Measurements from ENCODE around the gene HOXD3. TPM values are rescaled to one million over a fixed set of nuclear protein-coding genes. Genes with fewer than 3 reads are reported as not detected.

HOXD3 gene
- total and polyA plus RNA-seq, 9 donors: 6.7 to 18.7 (median 14.8) TPM

DNA sequence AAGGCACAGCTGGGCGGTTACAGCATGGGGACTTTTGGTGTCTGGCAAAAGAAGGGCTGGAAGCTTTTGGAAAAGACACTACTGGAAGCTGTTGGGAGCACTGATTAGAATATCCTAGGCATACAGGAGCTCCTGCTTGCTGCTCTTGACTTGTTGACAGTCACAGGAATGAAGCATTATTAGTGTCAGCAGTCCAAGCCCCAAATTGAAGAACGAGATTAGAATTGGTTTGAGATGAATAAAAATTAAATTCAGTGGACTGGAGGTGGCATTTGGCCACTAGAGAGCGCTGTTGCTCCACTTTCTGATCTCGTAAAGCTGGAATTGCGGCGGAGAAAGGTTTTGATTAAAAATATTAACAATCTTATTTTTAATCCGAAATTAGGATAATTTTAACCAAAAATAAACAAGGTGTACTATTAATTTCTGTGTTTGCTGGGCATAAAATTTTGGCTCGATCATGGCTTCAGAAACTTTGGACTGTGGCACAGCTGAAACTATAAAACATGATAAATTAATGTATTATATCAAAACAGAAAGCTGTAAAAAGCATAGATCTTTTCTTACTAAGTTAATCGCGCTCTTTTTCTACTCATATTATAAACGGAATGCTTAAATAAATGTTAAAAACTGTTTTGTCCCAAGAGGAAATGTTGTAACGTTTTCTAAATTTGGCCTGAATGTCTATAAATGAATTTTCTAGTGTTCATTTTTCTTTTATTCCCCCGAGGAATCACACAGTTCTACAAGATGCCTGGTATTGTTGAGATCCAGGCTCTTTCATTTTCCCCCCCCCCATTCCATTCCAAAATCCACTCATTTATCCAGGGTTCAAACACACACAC is 30.0 kb upstream of the HOXD3 start:
- TF ChIP-seq EP300 (IDR thresholded peaks at IDR 0.05): no peak
- TF ChIP-seq, protein P1, sequence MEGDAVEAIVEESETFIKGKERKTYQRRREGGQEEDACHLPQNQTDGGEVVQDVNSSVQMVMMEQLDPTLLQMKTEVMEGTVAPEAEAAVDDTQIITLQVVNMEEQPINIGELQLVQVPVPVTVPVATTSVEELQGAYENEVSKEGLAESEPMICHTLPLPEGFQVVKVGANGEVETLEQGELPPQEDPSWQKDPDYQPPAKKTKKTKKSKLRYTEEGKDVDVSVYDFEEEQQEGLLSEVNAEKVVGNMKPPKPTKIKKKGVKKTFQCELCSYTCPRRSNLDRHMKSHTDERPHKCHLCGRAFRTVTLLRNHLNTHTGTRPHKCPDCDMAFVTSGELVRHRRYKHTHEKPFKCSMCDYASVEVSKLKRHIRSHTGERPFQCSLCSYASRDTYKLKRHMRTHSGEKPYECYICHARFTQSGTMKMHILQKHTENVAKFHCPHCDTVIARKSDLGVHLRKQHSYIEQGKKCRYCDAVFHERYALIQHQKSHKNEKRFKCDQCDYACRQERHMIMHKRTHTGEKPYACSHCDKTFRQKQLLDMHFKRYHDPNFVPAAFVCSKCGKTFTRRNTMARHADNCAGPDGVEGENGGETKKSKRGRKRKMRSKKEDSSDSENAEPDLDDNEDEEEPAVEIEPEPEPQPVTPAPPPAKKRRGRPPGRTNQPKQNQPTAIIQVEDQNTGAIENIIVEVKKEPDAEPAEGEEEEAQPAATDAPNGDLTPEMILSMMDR (IDR thresholded peaks at IDR 0.05): peak; percentile 88 to 95 (median 90)
- peaks cover 2% of the 10 kb centered on the region for H3K4me1 ChIP-seq (ENCODE audit: insufficient read depth)
- no peaks in the 10 kb centered on the region for H3K27me3 ChIP-seq
- H3K27ac ChIP-seq: no peak overlapping the region
- H3K9me3 ChIP-seq: no peaks in the 10 kb centered on the region
- intact Hi-C loops (cut with DNase I): loop anchor here (5.0 to 10.0 kb wide), 5 partner anchors 425 to 1035 kb away; no protein-coding TSS in a partner anchor
- WGBS, 3 donors: 8 to 10% (median 9%) methylated on average over 13 of the region's 13 CpGs
- peak overlapping the region; percentile 10 for H3K4me3 ChIP-seq
- DNase-seq: peak; percentile 67 to 87 (median 82)
- no peaks in the 10 kb centered on the region for H3K36me3 ChIP-seq

DNA sequence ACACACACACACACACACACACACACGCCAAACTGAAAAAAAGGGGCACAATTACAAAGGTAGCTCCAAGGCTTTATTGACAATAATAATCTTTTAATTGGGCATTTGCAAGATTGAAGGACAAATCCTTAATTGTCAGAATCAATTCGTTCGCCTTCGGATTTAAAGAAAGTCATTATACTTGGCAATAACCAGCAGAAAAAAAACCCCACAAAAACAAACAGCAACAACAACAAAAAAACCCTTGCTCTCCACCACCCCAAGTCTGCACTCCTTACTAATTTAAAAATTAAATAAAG is 29.4 kb upstream of the HOXD3 start:
- Histone ChIP-seq H3K9me3 (no peaks in the 10 kb centered on the region), H3K4me3 (peak overlapping the region; percentile 55), H3K27me3 (no peaks in the 10 kb centered on the region), H3K4me1 (ENCODE audit: insufficient read depth) (peaks cover 2% of the 10 kb centered on the region), H3K36me3 (no peaks in the 10 kb centered on the region), H3K27ac (no peak overlapping the region)
- WGBS, 3 donors: 46 to 59% (median 50%) methylated on average over 4 of the region's 4 CpGs
- DNase-seq: no peak
- TF ChIP-seq, protein P1 (IDR thresholded peaks at IDR 0.05): no peak
- no peak for TF ChIP-seq EP300 (IDR thresholded peaks at IDR 0.05)
- TF ChIP-seq POLR2A (IDR thresholded peaks at IDR 0.05): no peak
- intact Hi-C loops (cut with DNase I): loop anchor here (5.0 to 10.0 kb wide), 5 partner anchors 425 to 1035 kb away; no protein-coding TSS in a partner anchor

DNA sequence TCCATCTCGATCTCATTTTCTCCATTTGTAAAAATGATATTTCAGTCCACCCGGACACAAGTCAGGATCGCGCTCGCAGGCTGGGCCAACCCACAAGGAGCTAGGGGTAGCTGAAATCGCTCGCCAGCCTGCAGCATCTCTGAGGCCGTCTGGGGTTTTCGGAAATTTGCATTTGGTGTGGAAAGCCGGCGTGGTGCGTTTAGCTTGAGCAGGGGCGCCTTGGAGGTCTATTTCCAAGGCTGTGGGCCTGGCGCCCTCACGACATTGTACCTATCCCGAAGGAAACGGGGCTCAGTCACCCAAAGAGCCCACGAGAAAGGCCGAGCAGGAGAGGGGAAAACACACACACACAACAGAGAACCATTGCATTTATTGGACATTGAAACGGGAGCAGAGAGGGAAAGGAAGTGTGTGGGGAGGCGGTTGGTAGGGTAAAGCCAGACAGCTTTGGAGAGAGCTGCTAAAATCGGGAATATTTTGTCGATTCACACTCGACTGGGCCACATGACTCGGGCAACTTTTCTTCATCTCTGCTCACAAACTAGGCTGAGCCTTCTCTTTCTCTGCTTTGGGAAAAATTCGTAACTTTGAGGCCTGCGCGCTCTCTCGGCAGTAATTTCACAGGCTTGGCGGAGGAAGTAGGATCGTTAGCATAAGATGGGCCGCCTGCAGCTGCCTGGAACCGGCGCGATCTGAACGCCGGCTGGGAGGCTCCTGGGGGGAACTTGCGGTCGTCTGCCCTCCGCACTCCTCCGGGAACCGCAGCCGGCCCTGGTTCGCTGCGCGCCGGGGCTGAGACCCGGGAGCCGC is 28.7 kb upstream of the HOXD3 start:
- intact Hi-C loops (cut with DNase I): loop anchor here (5.0 to 10.0 kb wide), 5 partner anchors 424 to 1034 kb away; no protein-coding TSS in a partner anchor
- peak; percentile 48 to 73 (median 53) for DNase-seq
- Histone ChIP-seq H3K4me1 (ENCODE audit: insufficient read depth) (peaks cover 6% of the 10 kb centered on the region), H3K9me3 (no peaks in the 10 kb centered on the region), H3K27ac (peak overlapping the region; percentile 94 to 99), H3K36me3 (no peaks in the 10 kb centered on the region), H3K4me3 (peak overlapping the region; percentile 55), H3K27me3 (no peaks in the 10 kb centered on the region)
- 14 to 15% (median 15%) methylated on average over 49 of the region's 49 CpGs for WGBS, 3 donors
- TF ChIP-seq POLR2A (IDR thresholded peaks at IDR 0.05) (no peak), EP300 (IDR thresholded peaks at IDR 0.05) (no peak)
- TF ChIP-seq, protein P1 (IDR thresholded peaks at IDR 0.05): no peak

DNA sequence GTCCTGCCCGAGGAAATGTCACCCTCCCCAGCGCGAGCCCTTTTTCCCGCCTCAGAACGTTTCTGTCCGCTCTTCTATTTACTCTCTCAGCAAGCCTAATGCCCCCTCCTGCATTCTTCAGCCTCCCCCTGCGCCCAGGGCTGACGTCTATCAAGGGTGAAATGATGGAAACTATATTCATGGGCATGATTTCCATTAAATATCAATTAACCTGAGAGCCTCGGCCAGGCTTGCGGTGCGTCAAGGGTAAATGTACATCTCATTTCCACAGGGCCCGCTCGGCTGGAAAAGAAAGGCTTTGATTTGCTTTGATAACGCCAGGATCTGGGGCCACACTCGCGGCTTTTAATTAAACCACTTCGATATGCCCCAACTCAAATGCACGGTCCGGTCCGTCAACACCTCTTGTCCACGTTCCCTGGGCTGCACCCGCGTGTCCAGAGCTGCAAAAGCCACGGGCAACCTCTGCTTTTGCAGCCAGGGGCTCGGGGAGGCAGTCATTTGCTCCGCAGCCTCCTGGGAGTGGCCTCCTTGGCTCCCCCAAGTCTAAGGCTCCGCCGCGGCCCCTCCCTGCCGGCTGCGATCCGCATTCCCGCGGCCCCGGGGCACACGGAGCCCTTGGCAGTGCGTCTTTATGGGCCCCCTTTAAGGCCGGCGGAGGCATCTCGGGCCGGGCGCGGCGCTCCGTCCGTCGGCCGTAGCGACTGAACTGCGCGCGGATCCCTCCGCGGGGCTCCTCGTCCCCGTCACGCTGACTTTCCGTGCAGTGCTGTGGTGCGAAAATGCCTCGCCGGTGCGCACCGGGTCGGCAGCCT is 27.9 kb upstream of the HOXD3 start, which contains the start of gene HOXD8:
HOXD8 (plus strand) TSS at position 724 of the 815 bp plus-strand sequence. CDS start 662 bp downstream, outside the sequence.
- TF ChIP-seq, protein P1 (IDR thresholded peaks at IDR 0.05): peak in 2 of 3 donors; percentile 22 to 25
- TF ChIP-seq POLR2A (IDR thresholded peaks at IDR 0.05): peak; percentile 69
- TF ChIP-seq EP300 (IDR thresholded peaks at IDR 0.05): no peak

More for the DNA sequence above, 27.9 kb upstream of the HOXD3 start, which contains the start of gene HOXD8:
- Histone ChIP-seq H3K27me3 (no peaks in the 10 kb centered on the region), H3K4me1 (ENCODE audit: insufficient read depth) (peaks cover 9% of the 10 kb centered on the region), H3K9me3 (no peaks in the 10 kb centered on the region), H3K4me3 (peak within 1 kb of the TSS; percentile 55), H3K27ac (peak within 1 kb of the TSS; percentile 94 to 99), H3K36me3 (no peaks in the 10 kb centered on the region)
- intact Hi-C loops (cut with DNase I): loop anchor here (5.0 to 10.0 kb wide), 5 partner anchors 423 to 1033 kb away; no protein-coding TSS in a partner anchor
- DNase-seq: peak; percentile 90 to 94 (median 91)
- WGBS, 3 donors: 0 to 1% (median 0%) methylated on average over 44 to 64 of the region's 64 CpGs
